ENCODE data around the gene CFAP46.
"Not testable (repeated sequence)": the region's sequence is repeated elsewhere in the genome, so short reads cannot be mapped to it uniquely, and the experiment has no call there.

CFAP46 gene

DNA sequence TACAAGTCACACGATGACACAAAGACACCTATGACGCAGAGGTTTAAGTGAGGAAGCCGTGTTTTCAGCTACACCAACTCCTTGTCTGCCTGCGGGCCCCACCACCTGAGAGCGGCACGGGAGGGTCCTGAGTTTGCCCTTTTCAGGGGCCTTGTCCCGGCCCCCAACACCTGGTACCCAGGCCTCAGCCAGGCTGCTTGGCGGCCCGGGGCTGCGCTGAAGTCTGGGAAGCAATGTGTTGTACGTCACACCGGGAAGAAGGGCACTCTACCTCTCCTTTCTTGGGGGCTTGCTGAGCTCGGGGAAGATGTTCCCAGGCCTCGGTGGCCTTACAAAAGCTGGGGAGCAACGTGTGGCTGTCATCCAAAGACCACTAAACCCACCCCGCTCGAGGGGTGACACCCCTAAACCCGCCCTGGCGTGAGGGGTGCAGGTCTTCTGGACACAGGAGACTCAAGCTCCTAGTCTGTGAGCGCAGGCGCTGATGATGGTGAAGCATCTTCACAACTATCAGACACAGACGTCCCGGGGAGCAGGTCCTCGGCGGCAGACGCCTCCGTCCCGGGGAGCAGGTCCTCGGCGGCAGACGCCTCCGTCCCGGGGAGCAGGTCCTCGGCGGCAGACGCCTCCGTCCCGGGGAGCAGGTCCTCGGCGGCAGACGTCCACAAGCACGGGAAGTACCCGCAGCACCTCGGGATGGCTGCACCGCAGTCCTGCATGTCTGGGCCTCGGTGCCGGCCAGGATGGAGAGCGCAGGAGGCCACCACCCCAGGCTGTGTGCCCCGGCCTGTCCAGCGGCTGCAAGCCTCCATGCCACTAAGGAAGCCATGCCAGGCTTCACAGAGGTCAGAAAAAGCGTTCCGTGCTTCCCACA, 15.4 kb downstream of the CFAP46 start:
- no peak for DNase-seq

DNA sequence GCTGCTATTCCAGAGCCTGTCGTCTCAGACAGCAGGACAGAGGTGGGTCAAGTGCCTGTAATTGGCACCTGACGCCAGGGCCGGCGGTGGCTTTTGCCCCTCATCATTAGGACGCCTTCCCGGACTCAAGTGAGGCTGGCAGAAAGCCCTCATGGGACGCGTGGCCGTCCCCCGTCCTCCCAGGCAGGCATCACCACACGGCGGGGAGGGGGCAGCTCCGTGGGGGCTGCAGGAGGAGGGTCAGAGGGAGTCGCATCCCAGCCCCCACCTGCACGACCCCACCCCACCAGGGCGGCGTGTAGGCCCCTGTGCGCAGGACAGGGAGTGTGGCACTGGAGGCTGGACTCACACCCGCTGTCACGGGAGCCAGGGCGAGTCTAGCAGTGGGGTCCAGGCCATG, 16.3 kb downstream of the CFAP46 start:
- DNase-seq = no peak

DNA sequence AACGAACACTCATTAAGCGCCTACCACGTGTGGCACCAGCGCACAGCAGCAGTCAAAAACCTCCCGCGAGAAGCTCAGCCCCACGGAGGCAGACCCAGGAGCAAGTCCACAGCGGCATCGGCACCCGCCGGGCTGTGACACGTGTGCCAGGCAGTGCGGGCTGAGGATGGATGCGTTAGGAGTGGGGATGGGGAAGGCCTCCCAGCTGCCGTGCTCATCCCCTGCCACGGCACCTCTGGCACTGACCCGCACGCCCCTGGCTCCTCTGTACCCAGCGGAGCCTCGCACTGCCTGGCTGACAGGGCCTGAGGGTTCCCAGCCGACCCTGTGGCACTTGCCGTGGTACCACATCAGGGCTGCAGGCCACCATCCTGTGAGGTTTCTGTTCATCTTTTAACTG, 16.8 kb downstream of the CFAP46 start:
- DNase-seq = no peak

DNA sequence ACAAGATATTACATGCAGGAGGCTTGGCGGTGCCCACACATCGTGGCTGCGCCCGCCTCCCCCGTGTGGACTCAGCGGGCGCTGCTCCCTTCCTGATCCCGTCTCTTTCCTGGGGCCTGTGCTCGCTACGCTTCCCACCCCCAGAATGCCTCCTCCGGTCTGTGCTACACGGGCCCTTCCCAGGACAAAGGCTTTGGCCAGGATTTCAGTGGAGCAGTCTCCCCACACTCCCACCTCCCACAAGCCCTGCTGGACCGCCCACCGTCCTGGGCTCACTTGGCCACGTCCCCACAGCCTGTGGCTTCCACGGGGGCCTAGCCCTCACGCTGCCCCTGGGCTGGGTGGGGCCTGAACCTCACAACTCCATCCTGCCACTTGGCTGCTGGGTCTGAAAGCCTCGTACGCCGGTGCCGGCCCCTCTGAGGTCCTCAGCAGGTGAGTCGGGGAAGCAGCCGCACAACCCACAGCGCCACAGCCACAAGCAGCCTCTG, 17.3 kb downstream of the CFAP46 start:
- no peak for DNase-seq

DNA sequence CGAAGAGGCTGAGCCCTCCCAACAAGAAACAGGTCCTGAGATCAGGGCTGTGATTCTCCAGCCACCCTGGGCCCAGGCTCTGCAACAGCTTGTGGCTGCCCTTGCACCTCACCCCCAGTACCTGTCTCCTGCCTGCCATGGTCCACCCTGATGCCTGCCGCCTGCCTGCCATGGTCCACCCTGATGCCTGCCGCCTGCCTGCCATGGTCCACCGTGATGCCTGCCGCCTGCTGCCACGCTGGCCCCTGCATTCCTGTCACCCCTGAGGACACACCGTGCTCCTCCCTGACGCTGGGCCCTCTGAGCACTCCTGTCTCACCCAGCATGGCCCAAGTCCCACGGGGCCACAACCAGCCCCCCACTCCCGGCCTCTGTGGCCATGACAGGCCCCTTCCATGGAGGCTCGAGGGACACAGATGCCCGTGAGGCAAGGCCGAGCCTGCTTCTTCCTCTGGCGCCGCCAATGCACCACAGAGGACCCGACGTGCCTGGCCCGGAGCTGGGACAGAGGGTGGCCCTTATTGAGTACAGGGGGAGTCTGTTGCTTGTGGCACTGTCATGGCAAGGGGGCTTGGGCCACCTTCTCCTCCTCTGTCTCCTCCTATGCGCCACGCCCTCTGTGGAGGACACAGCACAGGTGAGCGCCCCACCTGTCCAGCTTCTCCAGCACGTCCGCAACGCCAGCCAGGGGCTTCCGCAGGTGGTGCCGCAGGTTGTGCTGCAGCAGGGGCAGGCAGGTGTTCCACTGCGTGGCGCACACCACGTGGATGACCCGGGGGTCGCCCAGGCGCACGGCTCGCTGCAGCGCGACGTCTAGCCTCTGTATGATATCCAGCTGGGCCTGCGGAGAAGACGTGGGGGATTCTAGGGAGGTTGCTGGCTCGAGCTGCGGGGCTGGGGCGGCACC, 18.1 kb downstream of the CFAP46 start:
- no peak for DNase-seq

DNA sequence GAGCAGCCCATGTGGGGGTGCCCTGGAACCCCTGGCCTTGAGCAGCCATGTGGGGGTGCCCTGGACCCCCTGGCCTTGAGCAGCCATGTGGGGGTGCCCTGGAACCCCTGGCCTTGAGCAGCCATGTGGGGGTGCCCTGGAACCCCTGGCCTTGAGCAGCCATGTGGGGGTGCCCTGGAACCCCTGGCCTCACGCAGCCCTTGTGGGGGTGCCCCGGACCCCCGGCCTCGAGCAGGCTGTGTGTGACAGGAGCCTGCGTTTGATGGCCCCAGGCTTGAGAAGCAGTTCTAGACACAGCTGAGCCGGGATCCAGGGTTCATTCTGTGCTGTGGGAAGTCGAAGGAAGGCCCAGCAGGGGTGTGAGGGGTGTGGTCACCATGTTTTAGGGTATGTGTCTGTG, 19.0 kb downstream of the CFAP46 start:
- DNase-seq = not testable (repeated sequence)

DNA sequence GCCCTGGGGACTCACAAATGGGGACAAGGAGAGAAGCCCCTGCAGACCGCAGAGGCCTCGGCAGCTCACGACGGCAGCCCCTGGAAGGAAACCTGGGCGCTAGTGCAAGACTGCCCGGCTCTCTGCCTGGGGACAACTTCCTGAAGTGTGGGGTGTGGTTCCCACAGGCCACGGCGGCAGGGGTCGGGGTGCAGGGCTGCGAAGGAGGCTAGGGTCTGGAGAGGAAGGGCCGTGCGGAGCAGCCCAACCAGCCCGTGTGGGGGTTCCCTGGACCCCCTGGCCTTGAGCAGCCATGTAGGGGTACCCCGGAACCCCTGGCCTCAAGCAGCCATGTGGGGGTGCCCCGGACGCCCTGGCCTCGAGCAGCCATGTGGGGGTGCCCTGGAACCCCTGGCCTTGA, 19.5 kb downstream of the CFAP46 start:
- no peak for DNase-seq

DNA sequence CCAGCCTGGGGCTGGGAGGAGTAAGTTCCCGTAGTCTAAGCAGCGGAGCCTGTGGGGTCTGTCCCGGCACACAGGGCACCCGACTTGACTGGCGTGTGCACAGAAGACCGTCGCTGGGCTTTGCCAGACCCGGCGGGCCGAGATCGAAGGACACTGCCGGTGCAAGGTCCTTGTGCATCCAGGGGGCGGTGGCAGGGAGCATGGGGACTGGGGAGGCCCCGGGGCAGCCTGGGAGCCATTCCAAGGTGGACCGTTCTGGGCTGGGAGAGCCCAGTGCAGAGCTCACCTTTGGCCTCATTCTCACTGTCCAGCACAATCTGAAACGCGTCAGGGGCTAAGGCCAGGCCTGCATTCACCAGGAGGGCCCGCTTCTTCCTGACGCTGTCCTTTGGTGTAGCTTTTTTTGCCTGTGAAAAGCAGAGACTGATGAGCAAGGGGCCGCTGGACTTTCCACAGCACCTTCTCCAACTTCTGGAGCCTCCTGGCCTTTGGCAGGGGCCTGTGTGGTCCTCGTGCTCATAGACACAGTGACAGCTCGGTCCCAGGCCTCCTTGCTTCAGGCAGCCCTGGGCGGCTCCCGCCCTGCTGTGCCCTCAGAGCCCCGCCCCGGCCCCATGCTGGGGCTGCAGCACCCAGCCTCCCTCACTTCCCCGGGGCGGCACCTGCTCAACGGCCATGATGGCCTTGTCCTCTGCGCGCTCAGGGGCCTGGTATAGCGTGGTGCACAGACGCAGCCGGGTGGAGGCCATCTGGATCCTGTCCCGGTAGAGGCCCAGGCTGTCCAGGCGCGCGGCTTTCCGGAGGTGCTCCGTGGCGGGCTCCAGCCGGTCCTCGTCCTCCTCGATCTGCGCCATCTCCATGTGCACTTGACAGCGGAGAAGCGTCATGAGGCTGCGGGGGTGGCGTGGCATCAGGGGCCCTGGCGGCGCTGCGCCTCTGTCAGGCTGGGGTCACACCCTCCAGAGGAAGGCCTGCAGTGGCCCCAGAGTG, 20.3 kb downstream of the CFAP46 start:
- DNase-seq = no peak

DNA sequence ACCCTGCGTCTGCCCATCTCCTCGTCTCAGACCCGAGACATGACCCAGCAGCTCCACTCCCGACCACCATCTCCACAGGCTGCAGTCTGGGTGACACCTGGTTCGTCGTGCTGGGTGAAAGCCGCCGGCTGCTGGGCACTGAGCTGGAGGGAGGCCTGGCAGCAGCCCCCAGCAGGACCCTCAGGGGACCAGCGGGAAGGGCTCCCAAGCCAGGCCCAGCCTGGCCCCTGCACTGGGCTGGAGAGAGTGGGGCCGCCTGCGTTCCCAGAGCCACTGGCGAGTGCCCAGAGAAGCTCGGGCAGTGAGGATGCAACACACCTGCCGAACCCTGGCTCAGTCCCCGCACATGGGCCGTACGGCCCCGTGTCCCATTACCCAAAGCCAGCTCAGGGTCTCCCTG, 21.3 kb downstream of the CFAP46 start:
- DNase-seq = no peak

DNA sequence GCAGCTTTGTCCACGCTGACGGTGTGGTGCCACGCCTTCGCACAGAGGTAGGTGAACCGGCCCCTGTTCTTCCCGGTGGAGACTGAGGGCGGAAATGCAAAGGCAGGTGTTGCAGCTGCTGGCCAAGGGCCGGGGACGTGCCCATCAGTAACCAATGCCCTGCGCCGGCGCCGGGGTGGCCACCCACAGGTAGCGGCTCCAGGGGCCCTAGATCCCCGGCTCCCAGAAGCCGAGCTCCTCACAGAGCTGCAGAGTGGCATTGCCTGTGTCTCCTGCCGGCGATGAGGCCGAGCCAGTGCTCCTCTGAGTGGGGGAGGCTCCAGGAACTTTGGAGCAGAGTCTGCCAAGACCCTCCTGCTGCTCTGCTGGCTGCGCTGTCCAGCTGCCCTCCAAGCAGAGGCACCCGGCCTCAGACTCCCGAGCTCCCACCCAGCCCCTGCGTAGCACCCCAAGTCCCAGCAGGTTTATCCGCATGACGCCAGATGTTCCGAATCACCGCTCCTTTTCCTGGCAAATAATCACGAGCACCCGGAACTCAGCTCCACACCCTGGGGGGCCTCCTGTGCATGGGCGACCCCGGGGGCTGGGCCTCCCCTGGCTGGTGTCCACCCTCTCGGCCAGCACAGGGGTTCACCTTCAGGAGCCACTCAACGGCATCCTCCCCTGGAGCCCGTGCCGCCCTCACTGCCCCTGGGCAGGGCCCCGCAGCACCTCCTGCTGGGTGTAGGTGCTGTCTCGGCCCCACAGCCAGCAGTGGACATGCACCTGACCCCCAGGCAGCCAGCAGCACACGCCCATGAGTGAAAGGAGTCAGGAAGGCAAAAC, 22.1 kb downstream of the CFAP46 start:
- peak in 2 of 3 experiments; percentile 5 to 10 for DNase-seq

DNA sequence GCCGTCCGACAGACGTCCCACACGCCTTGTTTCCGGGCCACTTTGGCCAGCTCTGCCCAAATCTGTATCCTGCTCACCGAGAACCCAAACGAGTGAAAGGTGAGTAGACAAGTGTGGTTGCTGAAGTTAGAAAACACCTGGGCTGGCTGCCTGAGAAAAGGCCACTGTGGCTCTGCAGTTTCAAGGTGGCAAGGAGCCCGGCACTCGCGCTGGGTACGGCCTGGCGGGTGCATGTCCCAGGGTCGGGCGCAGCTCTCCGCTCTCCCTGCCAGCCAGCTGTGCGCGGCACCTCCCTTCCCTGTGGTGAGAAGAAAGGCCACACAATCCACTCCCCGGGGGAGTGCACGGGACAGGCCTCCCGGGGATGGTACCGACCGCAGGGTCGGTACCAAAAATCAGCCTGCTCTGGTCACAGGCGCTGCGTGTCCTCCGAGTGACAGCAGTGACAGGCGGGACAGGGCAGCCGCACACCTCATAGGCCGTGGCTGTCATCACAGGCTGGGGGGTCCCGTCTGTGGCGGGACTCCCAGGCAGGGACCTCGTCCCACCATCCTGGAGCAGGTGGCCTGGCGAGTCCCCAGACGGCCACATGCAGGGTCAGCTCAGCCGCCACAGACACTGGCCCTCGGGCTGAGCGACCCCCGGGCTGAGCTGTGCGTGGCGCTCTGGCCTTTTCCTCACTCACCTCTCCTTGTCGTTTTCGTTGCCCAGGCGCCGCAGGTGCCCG, 22.8 kb downstream of the CFAP46 start:
- DNase-seq = no peak

DNA sequence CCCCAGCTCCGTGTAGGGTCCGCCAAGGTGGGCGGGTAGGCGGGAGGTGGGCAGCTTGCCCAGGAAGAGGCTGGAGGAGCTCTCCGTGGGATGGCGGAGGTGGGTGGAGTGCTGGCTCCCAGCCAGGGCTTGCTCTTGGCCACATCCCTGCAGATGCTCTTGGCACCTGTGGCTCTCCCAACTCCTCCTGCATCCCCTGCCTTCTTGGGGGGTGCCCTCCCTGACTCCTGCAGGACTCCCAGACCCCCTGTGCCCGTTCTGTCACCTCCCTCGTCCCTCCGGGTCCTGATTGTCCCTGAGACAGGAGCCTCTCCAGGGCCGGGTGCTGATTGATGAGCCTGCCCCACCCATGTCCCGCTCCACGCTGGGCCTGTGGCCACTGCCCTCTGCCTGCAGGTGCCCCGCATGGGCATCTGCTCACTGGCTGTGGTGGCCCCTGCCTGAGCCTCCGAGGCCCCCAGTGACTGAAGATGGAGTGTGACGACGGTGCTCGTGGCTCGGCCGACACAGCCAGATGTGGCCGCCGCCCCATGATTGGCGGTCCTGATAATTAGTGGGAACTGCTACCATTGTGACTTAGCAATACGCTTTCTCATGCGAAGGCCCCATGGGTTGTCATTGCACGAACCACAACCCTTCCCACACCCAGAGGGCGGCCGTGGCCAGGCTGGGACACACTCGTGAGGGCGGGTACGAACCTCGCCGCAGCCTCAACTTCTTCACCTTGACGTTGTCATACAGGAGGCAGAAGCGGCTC, 23.6 kb downstream of the CFAP46 start:
- DNase-seq = peak in 1 of 3 experiments; percentile 2

DNA sequence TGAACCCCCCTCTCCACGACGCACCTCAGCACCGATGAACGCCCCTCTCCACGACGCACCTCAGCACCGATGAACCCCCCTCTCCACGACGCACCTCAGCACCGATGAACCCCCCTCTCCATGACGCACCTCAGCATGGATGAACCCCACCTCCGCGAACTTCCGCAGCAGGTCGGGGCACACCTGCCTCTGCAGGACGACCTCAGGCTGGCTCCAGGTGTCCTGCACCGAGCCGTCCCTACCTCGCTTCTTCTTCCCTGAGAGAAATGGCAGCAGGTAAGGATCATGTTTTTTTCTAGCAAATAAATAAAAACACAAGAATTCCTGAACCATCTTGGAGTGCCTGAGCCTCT, 24.1 kb downstream of the CFAP46 start:
- DNase-seq = no peak

DNA sequence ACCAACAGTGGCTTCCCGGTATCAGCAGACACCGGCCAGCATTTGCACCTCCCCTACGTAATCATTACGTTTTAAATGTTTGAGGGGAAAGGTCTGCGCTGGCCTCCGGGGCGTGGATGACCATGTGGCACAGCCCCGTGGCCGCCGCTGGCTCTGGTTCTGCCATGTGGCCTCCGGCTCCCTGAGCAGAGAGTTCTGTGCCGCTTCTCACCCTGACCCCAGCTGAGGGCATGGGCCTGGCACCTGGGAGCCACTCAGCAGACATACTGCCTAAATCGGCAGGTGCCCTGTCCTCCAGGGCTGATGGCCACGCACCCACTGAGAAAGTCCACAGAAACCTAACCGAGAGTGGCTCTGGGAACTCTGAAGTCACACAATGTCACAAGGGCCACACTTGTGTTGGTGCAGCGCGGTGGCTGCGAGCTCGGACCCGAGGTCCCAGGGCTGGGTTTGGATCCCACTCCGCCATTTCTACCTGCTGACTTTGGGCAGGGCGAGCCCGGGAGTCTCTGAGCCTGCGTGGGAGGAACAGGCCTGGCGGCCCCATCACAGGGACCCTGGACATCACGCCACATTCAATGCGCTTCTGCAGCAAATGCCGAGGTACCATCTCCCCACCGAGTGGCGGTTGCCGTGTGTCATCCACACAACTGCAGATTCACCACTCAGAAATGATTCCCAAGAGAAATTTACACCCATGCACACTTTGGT, 25.3 kb downstream of the CFAP46 start:
- DNase-seq = no peak

DNA sequence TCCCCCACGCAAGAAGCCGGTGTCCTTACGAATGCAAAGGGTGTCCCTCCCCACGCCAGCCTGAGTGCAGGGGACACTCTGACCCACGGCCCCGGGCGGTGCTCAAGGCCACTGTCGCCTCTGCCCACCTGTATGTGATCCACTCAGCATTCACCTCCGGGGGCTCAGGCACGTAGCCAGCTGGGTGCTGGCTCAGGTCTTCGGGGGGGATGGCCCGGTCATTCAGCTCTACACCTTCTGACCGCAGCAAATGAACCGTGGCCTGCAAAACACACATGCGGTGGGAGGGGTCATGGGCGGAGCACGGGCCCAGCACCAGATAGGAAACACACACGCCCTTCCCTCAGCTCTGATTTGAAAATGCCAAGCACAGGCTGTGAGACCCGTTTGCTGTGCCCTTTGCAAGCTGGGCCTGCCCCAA, 25.9 kb downstream of the CFAP46 start:
- no peak for DNase-seq

DNA sequence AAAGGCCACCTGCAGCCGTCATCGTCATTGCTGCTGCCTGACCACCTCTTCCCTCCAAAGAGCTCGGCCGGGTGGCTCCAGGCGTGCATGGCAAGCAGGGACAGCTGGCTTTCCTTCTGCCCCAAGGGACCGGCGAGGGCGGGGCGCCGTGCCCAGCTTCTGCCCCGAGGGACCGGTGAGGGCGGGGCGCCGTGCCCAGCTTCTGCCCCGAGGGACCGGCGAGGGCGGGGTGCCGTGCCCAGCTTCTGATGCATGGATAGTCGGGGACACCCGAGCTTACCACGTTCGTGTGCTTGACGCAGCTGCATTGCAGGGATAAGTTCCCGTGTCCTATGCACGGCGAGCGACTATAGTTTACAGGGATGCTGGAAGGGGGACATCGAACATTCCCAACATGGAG, 27.0 kb downstream of the CFAP46 start:
- peak in 2 of 3 experiments; percentile 3 to 5 for DNase-seq

DNA sequence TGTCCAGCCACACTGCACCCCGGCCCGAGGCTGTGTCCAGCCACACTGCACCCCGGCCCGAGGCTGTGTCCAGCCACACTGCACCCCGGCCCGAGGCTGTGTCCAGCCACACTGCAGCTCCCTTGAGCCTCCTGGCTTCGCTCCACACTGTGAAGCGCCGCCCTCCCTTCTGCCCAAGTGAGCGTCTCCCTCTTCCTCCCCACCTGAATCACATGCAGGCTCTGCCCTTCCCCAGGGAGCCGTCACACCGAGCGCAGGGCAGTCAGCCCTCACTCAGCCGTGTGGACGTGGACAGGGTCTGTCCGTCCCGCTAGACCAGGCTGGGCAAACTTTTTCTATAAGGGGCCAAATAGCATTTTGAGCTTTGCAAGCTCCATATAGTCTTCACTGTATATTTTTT, 27.6 kb downstream of the CFAP46 start:
- no peak for DNase-seq

DNA sequence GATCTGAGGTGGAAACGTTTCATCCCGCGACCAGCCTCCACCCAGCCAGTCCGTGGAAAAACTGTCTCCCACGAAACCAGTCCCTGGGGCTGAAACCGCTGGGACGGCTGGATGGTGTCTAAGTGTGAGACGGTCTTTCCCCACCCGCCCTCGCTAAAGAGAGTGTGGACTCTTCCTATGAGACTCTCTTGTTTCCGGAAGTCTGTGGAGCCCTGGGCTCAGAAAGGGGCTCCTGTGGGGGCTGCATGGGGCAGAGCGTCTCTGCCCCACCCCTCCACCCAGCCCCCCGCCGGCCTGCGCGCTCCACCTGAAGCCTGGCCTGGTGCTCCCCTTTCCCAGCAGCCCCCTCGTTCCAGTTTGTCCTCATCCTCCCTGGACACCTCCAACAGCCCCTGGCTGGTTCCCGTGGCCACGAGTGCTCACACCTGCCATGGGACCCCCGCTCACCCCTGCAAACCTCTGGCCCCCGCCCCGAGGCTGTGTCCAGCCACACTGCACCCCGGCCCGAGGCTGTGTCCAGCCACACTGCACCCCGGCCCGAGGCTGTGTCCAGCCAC, 28.7 kb downstream of the CFAP46 start:
- no peak for DNase-seq
